ENCODE data around the gene ANLN.

Gene ANLN, protein sequence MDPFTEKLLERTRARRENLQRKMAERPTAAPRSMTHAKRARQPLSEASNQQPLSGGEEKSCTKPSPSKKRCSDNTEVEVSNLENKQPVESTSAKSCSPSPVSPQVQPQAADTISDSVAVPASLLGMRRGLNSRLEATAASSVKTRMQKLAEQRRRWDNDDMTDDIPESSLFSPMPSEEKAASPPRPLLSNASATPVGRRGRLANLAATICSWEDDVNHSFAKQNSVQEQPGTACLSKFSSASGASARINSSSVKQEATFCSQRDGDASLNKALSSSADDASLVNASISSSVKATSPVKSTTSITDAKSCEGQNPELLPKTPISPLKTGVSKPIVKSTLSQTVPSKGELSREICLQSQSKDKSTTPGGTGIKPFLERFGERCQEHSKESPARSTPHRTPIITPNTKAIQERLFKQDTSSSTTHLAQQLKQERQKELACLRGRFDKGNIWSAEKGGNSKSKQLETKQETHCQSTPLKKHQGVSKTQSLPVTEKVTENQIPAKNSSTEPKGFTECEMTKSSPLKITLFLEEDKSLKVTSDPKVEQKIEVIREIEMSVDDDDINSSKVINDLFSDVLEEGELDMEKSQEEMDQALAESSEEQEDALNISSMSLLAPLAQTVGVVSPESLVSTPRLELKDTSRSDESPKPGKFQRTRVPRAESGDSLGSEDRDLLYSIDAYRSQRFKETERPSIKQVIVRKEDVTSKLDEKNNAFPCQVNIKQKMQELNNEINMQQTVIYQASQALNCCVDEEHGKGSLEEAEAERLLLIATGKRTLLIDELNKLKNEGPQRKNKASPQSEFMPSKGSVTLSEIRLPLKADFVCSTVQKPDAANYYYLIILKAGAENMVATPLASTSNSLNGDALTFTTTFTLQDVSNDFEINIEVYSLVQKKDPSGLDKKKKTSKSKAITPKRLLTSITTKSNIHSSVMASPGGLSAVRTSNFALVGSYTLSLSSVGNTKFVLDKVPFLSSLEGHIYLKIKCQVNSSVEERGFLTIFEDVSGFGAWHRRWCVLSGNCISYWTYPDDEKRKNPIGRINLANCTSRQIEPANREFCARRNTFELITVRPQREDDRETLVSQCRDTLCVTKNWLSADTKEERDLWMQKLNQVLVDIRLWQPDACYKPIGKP

DNA sequence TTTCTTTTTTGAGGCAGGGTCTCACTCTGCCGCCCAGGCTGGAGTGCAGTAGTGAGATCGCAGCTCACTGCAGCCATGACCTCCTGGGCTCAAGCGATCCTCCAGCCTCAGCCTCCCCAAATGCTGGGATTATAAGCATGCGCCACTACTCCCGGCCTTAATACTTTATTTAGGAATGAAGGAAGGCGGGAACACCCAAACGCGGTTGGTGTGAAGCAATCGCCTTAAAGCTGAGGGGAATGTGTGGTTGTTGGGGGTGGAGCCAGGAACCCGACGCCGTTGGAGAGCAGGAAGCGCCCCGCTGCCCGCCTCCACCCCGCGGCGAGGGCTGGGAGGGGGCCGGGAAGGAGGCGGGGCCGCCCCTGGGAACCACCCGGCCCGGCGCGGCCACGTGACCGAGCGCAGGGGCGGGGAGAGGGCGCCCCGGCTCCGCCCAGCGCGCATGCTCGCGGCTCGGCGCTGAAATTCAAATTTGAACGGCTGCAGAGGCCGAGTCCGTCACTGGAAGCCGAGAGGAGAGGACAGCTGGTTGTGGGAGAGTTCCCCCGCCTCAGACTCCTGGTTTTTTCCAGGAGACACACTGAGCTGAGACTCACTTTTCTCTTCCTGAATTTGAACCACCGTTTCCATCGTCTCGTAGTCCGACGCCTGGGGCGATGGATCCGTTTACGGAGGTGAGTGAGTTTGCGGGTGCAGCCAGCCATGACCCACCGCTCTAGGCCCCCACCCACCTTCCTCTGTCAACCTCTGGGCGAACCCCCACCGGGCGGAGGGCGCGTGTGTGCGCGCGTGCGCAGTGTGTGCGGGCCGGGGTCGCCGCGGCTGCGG lies at the start of gene ANLN:
Gene ANLN, plus strand, starts transcription at position 492 of the 828 bp plus-strand sequence. Its CDS starts 165 bp downstream, at position 657.
- peak; percentile 60 to 66 for DNase-seq (ENCODE audit: low read depth in 2 of 2, low spot score in 1 of 2)

DNA sequence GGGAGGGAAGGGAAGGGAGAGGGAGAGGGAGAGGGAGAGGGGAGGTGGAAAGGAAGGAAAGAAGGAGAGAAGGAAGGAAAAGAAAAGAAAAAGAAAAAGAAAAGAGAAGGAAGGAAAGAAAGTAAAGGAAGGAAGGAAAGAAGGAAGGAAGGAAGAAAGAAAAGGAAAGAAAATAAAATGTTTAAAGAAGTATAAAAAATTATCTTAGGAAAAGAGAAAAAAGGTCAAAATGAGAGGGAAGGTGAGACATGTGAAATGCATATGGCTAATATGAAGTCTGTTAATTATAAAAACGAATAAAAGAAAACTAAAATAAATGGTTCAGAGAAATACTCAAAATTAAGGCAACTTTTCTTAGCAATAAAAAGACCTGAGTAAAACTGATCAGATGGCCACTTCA lies 46.1 kb upstream of the ANLN start:
- no peak for DNase-seq (ENCODE audit: low read depth in 2 of 2, low spot score in 1 of 2)

DNA sequence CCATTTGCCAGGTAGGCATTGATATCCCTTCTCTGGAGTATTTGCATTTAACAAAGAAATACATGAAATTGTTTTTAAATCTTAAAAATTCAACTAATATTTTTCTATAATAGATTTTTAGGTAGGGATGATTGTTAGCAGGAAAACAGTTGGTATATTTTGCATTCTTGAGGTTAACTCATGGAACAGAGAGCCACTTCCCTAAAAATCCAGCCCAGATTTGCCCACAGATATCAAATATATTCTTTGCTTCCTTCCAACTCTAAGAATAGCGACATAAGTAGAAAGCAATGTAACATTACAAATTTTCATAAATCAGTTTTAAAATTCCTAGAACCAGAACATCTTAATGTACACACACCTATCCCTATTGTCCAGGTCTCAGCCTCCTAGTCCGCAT lies 45.0 kb upstream of the ANLN start:
- no peak for DNase-seq (ENCODE audit: low read depth in 2 of 2, low spot score in 1 of 2)

DNA sequence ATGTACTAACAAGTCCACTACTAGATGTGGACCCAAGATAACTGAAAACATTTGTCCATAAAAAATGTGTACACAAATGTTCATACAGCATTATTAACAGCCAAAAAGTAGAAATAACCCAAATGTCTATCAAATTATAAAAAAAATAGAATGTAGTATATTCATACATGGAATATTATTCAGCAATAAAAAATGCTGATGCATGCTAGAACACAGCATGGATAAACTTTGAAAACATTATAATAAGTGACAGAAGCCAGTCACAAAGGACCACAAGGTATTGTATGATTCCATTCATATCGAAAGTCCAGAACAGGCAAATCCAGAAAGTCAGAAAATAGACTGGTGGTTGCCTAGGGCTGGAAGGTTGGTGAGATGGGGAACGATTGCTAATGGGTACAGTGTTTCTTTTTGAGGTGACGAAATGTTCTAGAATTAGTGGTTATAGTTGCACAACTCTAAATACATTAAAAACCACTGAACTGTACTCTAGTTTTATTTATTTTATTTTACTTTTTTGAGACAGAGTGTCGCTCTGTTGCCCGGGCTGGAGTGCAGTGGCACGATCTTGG lies 43.3 kb upstream of the ANLN start:
- DNase-seq (ENCODE audit: low read depth in 2 of 2, low spot score in 1 of 2): no peak

DNA sequence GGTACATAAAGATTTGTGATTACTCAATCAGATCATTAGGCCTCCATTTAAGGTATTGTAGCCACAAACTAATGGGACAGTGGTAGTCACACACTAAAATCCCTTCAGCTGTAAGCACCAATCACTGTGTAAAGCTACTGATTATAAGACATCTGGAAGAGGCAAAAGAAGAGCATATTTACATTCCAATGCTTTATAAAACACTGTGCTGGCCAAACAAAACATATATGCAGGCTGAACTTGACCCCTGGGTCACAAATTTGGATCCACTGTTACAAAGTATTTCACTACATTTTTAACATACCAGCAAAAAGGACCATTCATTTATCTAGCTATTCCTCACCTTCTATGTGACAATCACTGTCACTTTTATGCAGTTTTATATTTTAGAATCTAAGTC lies 41.4 kb upstream of the ANLN start:
- DNase-seq (ENCODE audit: low read depth in 2 of 2, low spot score in 1 of 2): no peak

DNA sequence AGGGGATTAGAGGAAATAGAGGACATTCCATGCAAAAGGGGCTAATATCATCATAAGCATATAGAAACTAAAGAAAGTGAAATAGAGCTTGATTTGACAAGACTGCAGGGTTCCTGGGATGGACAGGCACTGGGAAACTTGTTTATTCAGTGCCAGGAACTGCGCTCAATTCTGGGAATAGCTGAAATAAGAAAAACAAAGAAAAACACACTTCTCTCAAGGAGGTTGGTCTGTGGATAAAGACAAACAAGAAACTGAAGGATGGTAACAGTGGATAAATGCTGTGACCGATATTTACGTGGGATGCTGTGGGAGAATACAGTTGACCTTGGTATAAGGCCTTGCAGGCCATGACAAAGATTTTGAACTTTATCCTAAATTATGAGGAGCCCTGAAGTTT lies 40.9 kb upstream of the ANLN start:
- DNase-seq (ENCODE audit: low read depth in 2 of 2, low spot score in 1 of 2): no peak

DNA sequence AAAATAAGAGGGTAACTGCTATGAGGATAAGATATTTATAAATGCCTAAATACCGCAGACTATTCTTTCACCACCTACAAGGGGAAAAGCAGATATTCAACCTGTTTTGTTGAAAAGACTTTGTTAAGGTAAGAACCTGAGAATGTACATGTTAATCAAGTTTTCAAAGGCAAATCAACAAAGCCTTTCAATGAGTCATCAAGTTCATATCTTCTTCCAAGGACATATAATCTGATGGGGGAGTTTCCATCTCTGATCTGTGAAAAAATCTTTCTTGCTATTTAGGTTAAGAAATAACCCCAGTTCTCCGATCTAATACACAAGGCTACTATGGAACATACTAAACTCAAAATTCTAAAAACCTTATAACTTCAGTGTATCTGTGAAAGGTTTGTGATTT lies 40.0 kb upstream of the ANLN start:
- no peak for DNase-seq (ENCODE audit: low read depth in 2 of 2, low spot score in 1 of 2)

DNA sequence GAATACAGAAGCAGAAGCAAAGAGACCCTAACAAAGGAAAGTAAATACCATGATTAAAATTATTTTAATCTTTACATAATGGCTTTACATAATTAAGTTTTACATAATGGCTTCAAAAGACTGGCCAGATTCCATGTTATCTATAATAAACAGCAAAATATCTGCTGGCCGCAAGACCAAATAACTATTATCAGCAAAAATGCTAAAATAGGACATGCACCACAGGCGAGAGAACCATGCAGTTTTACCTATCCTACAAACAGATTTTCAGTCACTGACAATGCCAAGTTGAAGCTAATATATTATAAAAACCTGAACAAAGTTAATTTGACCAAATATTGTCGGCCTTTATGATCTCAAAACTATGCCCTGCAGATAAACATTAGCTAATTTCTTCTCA lies 34.2 kb upstream of the ANLN start:
- no peak for DNase-seq (ENCODE audit: low read depth in 2 of 2, low spot score in 1 of 2)

DNA sequence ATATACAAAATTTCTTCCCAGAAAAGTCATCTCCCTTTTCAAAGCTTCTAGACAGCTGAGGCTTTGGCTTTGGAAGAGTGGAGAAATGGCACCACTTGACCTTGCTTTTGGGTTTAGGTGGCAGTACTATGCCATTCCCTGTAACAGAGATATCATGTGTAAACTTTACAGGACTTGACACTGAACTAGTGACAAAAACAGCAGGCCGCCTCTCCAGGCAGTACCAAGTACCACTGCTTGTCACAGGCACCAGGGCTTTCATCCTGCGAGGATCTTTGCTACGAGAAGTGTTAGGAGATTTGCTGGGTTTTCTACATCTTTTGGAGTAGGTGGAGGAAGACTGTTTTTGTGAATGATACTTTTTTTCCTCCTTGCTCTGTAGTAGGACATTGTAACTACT lies 32.6 kb upstream of the ANLN start:
- no peak for DNase-seq (ENCODE audit: low read depth in 2 of 2, low spot score in 1 of 2)

DNA sequence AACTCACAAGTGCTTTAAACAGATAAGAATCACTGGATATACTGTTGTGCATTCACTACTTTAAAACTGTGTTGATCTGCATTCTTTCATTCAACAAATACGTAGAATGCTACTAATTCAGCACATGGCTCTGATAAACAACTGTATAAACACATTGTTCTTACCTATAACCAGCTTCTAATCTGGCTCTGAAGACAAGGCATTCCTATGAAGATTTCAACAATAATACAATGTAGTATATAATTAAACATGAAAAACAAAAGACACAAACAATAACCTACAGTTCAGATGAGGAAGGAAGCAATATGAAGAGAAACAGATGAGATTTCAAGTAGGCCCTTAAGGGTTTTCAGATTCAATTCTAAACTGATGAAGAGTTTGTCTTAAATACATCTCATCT lies 31.1 kb upstream of the ANLN start:
- DNase-seq (ENCODE audit: low read depth in 2 of 2, low spot score in 1 of 2): no peak

DNA sequence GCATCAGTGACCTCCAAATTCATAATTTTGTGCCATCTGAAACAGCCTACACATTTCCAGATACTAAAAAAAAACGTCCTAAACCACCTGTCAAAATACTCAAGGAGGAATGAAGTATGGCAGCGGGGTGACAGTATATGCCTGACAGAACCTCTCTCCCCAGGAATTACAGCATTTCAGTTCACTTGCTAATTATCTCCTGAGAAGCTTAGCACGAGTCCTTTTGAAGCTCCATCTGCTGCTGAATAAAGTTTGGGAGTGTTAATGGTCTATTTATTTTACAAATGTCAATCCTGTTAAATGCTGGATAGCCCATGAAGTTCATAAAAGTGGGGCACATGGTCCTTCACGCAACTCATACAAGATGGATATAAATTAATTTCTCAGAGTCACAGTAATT lies 29.4 kb upstream of the ANLN start:
- no peak for DNase-seq (ENCODE audit: low read depth in 2 of 2, low spot score in 1 of 2)

DNA sequence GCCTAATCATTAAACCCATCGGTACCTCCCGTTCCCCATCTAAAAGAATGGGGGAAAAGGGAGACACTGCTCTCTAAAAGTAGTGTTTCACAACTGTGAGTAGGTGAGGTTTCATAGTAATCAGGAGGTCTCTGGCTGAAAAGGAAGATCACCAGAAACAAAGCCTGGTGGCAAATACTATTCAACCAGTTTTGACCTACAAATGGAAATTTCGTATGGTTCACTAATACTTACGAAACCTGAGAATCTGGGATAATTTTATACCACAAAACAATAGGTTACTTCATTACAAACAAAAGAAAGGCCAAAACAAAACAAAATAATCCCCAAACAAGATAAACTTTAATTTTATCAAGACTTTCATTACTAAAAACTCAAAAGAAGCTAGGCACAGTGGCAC lies 28.4 kb upstream of the ANLN start:
- DNase-seq (ENCODE audit: low read depth in 2 of 2, low spot score in 1 of 2): no peak

DNA sequence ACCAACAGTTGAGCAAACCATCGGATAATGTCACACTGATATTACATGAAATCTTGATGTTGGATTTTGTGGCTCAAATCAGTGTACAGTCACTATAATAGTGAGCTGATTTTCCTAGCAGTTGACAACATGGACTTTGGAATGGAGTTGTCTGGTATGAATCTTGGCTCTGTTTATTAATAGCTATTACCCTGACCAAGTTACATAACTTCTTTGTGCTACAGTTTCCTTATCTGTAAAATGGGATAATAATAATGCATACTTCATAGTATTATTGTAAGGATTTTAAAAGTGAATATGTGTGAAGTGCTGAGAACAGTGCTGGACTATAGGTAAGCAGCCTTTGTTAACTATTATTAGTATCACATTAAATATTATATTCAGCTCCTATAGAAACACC lies 26.1 kb upstream of the ANLN start:
- DNase-seq (ENCODE audit: low read depth in 2 of 2, low spot score in 1 of 2): no peak

DNA sequence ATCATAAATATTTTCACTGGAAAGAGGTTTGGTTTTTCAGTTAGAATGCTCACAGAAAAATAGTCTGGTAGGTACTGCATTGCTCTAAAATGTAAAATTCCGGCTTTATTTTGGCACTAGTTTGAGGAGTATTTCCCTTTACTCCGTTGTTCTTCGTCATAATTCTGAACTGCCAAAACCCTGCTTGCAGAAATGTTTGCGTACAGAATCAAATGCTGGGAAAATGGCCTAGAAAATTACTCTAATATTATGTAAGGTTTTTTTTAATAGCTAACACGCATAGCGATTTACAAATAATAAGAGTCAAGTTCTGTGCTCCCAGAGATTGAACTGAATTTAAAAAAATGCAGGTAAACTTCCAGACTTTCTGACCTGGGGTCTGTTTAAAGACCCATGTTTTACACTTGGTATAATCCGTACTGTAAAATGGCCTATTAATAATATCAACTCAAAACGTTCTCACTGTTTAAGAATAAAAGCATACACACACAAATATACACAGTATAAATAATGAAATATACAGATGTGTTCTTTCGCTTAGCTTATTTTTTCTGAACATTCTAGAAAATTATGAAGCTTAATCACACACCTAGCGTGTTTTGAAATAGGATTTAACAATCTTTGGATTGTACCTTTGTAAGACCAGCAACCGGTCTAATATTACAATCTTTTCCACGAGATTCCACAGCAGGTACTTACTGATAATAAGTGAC lies 23.5 kb upstream of the ANLN start:
- no peak for DNase-seq (ENCODE audit: low read depth in 2 of 2, low spot score in 1 of 2)

DNA sequence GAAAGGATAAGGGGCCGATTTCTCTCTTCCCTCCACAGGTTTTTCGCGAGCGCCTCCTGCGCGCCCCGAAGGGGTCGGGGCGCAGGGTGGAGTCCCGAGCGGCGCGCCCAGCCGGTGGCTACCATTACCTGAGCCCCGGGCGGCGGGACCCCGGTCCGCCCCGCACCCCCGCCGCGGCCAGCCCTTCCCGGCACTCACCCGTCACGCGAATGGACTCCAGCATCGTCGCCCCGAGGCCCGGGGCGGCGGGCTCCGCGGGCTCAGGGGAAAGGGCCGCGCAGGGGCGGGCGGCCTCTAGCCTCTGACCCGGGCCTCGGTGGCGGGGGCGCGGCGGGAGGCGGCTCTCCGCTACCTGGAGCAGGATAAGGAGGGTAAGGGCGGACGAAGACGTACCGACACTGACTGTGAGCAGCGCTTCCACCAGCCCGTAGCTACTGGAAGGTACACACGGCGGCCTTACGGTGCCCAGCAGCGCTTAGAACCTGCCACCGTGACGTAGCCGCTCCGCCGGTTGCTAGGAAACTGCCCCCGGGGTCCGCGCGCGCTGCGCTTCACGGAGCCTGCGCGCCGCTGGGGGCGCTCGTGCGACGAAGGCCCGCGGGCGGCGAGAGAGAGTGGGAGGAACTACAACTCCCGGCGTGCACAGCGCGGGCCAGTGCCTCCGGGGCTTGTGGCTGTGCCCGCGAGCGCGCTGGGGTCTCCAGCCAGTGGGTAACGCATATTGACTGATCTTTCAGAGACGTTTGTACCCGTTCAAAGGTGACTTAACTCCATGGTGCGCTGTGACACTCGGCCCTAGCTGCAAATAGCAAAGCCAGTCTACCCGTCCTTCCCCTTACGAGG lies 22.7 kb upstream of the ANLN start:
- DNase-seq (ENCODE audit: low read depth in 2 of 2, low spot score in 1 of 2): peak; percentile 75 to 82

DNA sequence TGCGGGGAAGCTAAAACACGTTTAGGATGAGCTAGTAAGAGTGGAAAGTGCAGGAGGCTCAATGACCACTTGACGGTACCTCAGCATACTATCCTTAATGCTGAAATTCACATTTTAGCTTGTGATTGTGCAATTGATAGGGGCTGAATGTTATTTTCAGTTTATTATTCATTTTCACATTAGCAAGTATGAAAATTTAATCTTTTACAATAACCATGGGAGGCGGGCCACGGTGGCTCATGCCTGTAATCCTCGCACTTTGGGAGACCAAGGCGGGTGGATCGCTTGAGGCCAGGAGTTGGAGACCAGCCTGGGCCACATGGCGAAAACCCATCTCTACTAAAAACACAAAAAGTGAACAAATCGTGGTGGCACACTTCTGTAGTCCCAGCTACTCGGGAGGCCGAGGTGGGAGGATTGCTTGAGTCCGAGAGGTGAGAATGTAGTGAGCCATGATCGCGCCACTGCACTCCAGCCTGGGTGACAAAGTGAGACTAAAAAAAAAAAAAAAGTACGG lies 22.0 kb upstream of the ANLN start:
- DNase-seq (ENCODE audit: low read depth in 2 of 2, low spot score in 1 of 2): no peak

DNA sequence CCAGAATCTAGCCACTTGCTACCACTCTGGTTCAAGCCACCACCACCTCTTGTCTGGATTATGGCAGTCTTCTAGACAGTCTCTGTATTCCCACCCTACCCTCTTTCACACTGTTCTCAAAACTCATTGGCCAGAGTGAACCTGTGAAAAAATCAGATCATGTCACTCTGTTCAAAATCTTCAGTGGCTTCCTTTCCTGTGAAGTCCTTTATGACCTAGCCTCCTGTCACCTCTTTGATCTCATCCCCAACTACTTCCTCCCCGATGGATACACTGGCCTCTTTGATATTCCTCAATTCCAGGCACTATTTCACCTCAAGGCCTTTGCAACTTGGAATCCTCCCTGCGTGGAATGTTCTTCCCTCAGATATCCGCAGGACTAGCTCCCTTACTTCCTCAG lies 21.2 kb upstream of the ANLN start:
- no peak for DNase-seq (ENCODE audit: low read depth in 2 of 2, low spot score in 1 of 2)

DNA sequence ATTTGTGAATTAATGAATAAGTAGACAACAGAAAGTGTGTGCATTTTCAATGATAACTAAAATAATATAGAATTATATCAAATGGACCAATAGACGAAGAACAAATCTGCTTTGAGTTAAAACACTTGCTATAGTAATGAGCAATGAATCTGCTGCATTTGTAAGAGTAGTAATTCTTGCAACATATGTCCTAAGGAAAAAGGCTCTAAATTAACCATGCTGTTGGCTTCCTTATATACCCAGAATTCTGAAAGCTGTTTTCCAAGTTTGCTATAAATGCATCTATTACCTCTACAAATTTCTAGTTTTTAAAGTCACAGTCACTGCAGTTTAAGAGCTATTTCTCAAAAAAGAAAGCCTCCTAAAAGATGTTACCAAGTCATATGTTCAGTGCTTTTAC lies 20.5 kb upstream of the ANLN start:
- DNase-seq (ENCODE audit: low read depth in 2 of 2, low spot score in 1 of 2): no peak

DNA sequence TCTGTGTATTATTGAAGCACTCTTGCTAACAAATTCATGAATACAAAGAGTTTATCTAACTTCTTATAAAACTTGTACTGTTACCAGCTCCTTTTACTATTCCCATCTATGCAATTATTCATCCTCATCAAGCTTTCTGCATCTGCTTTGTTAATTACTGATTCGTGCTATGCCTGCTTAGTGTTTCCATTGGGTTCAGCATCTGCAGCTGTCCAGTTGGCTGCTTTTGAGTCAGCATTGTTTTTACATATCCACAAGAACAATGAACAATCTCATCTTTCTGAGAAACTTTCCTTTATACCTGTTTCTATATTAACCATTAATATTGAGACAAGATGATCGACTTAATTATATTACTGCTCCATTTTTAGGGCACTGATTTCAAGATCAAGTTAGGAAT lies 19.6 kb upstream of the ANLN start:
- DNase-seq (ENCODE audit: low read depth in 2 of 2, low spot score in 1 of 2): no peak

Measured in stimulated activated CD8-positive, alpha-beta memory T cell treated with anti-CD3 and anti-CD28 coated beads, Interleukin-4, amount 100 ng/mL, for 4 hours (primary cell).